Left colon (tissue), 2 donors: Measurements from ENCODE around the gene IL10RB. TPM values are rescaled to one million over a fixed set of nuclear protein-coding genes. Genes with fewer than 3 reads are reported as not detected.

ENCODE experiments used
- ATAC-seq: fragments of 200-7000 bp; cut with Tn5 transposase; one replicate; pipeline ENCODE4 v1.9.1; 2020; ENCODE audit warnings: mild to moderate bottlenecking, moderate library complexity
- DNase-seq, 2 donors: peaks; one replicate each; pipeline ENCODE4 v3.0.0-alpha.2; 2020
- intact Hi-C, 2 donors: fragments of 100-400 bp; cut with DNase I in 1 of 2; cut with micrococcal nuclease in 1 of 2; formaldehyde crosslinking; loops; one replicate each; pipeline versions ENCODE4 v1.11.2 to v1.14.0; 2022; cut with DNase I, micrococcal nuclease
- total RNA-seq, 2 donors: library from RNA; stranded (reverse); fragmentation: NEBNext Ultra II Directional; extraction: Animal tissue kit (Norgen Biotek cat#: 25700); gene quantifications; one replicate each; pipeline ENCODE4 v1.2.1, GENCODE V29; 2021
- donor health status: DM: no; HTN: no; CAD: no.
- donor health status: DM: yes; HTN: yes; CAD: no.

Gene IL10RB
- total RNA-seq, 2 donors from 2014 or later = 79.7 to 103 TPM

DNA sequence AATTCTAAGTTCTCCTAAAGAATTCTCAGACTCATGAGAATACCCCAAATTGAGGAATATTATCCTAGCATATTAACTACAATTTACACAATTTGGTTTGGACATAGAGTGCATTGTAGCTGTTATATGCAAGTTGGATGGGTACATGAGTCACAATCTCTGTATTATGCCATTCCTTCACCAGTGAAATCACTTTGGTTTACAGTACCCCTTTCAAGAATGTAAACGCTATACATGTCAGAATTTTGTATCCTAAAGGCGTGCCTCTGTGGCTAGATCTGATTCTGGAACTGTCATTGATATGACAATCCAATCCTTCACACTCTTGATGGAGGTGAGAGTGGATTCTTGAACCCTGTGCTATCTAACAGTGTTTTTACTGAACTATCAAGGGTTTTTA lies 6.7 kb upstream of the IL10RB start:
- intact Hi-C loops = no loop called here
- no peak for DNase-seq
- no peak for ATAC-seq

DNA sequence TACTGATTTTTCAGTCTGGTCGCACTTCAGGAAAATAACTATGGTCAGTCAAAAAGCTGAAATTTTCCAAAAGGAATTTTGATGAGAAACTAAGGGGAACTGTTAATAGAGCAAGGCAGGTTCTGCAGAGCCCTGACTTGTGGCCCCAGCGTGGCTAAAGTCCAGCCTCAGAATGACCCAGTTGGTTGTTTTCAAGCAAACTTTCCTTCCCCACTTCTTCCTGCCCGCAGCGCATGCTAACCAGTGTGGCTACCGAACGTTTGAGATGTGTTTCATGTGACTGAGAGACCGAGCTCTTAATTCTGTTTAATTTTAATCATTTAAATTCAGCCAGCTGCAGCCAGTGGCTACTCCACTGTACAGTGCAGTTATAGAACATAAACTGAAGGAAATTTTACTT lies 6.2 kb upstream of the IL10RB start:
- intact Hi-C loops = loop anchor here in 1 of 2 donors (10.0 kb wide), 1 partner anchor 55 kb away; no protein-coding TSS in a partner anchor
- no peak for DNase-seq
- no peak for ATAC-seq

DNA sequence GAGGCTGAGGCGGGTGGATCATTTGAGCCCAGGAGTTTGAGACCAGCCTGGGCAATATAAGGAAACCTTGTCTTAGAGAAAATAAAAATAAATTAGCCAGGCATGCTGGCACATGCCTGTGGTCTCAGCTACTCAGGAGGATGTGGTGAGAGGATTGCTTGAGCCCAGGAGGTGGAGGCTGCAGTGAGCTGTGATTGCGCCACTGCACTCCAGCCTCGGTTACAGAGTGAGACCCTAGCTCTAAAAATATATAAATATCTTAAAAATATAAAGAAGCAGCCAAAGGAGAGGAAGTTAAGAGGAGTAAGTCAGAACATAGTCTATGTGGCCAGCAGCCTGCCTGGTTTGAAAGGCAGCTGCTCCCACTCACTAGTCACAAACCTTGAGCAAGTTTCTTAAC lies 4.5 kb upstream of the IL10RB start:
- intact Hi-C loops = loop anchor here in 1 of 2 donors (10.0 kb wide), 1 partner anchor 57 kb away; no protein-coding TSS in a partner anchor
- no peak for ATAC-seq
- no peak for DNase-seq

- no peak for ATAC-seq
- DNase-seq = no peak
- intact Hi-C loops = loop anchor here in 1 of 2 donors (10.0 kb wide), 1 partner anchor 58 kb away; no protein-coding TSS in a partner anchor
Measured at GRCh38 chr21:33262921-33263320, 3.2 kb upstream of the IL10RB start.

DNA sequence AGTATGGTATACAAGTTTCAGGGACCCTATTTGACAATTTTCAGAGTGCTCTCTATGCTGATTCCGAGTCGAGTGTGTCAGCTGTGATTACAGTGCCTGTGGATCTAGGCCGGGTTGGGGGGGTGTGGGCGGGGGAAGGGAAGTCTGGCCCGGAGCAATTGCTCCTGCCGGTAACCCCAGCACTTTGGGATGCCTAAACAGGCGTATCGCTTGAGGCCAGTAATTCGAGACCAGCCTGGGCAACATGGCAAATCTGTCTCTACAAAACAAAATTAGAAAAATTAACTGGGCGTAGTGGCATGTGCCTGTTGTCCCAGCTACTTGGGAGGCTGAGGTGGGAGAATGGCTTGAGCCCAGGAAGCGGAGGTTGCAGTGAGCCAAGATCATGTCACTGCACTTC lies 1.6 kb upstream of the IL10RB start:
- DNase-seq (no peak), ATAC-seq (no peak)
- intact Hi-C loops = loop anchor here in 1 of 2 donors (10.0 kb wide), 1 partner anchor 60 kb away; no protein-coding TSS in a partner anchor

DNA sequence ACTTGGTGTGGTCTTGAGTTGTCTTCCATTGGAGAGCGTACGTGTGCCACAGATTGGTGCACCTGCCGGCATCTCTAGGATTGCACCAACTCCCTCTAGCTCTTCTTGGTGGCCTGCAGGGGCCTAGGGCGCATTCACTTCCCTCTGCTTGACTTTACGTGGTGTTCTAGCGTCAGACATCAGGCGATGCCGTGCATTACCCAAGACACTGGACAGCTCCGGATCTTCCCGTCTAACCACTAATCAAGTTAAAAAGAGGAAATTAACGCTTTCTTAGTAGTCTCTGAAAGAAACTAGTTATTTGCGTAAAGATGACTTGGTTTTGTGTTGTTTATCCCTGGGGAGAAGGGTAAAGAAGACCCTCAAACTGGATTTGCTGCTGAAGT lies 510 bp upstream of the IL10RB start:
- ATAC-seq (peak; percentile 9), DNase-seq (peak; percentile 48 to 69)
- intact Hi-C loops = loop anchor here in 1 of 2 donors (10.0 kb wide), 1 partner anchor 61 kb away; no protein-coding TSS in a partner anchor

DNA sequence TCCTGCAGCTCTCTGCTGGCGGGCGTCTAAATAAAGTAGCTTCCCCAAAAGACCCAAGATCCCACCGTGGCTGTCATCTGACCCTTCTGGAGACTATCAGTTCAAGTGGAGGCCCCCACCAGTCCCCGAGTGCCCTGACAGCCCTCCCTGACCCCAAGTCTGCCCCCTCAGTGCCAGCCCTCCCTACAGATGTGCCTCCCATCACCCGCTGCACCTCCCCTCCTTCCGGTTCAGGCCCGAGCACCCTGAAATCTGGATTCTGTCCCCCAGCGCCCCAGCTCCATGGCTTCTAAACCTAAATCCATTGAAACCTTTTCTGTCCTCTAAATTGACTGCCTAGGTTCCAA lies 595 bp downstream of the IL10RB start:
- DNase-seq (peak in 1 of 2 donors; percentile 45), ATAC-seq (no peak)

GRCh38 chr21:33267250-33267649 lies 1.1 kb downstream of the IL10RB start:
- DNase-seq = no peak
- intact Hi-C loops = loop anchor here in 1 of 2 donors (10.0 kb wide), 1 partner anchor 62 kb away; no protein-coding TSS in a partner anchor
- ATAC-seq = no peak

More for the DNA sequence above, 595 bp downstream of the IL10RB start:
- intact Hi-C loops = loop anchor here in 1 of 2 donors (10.0 kb wide), 1 partner anchor 62 kb away; no protein-coding TSS in a partner anchor

GRCh38 chr21:33268393-33268736 lies 2.2 kb downstream of the IL10RB start:
- intact Hi-C loops = loop anchor here in 1 of 2 donors (10.0 kb wide), 1 partner anchor 64 kb away; no protein-coding TSS in a partner anchor

DNA sequence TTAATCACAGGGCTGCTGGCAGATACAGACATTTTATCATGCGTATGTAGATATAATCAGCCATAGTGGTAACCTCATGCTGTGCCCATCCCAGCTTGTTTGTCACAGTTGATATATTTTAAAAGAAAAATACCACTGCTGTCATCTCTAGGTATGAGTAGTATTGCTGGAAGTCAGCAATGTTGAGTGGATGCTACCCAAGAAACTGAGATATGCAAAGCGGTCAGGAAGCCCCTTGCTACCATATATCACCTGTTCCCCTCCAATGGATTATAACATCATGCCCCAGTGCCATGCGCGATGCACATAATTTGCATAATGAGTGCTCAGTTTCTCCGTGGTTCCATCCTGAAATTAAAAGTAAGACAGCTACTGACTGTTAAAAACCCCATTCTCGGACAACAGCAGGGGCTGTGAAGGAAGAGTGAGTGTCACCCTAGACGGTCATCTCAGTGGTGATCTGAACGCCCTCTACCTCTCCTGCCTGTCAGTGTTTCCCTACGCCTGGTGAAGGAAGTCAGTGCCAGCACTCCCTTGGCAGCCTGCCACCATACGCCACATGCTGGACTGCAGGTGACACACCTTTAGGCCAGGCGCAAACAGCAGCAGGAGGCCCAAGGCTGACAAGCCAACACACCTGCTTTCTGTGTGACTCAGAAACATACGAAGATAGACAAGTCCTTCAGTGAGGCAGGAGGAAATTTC lies 2.7 kb downstream of the IL10RB start:
- intact Hi-C loops = loop anchor here in 1 of 2 donors (10.0 kb wide), 1 partner anchor 64 kb away; no protein-coding TSS in a partner anchor
- DNase-seq (peak; percentile 97 to 98), ATAC-seq (peak; percentile 80)

More at GRCh38 chr21:33268393-33268736, 2.2 kb downstream of the IL10RB start:
- peak; percentile 39 for ATAC-seq
- DNase-seq = peak; percentile 44 to 59

DNA sequence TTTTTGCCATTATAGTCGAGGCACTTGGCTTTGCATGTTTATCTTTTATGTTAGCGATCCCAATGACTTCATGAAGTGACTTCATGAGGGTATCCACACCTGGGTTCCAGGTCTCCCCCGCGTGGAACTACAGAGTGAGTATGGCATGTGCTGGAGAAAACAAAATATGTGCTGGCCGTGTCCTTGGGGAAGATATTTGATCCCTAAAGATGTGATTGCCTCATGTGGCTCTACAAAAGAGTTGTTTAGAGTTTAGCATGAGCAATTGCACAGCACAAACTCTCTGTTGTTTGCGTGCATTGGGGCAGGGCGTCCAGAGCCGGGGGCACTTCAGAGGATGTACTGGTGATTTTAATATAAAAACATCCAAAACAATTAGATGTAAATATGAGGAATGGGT lies 4.8 kb downstream of the IL10RB start:
- DNase-seq (no peak), ATAC-seq (no peak)
- intact Hi-C loops = no loop called here

- intact Hi-C loops = no loop called here
- no peak for ATAC-seq
- DNase-seq = no peak
Measured at GRCh38 chr21:33273044-33273443, 6.9 kb downstream of the IL10RB start.

GRCh38 chr21:33278721-33279120 lies 12.6 kb downstream of the IL10RB start:
- intact Hi-C loops = no loop called here
- DNase-seq (no peak), ATAC-seq (no peak)

DNA sequence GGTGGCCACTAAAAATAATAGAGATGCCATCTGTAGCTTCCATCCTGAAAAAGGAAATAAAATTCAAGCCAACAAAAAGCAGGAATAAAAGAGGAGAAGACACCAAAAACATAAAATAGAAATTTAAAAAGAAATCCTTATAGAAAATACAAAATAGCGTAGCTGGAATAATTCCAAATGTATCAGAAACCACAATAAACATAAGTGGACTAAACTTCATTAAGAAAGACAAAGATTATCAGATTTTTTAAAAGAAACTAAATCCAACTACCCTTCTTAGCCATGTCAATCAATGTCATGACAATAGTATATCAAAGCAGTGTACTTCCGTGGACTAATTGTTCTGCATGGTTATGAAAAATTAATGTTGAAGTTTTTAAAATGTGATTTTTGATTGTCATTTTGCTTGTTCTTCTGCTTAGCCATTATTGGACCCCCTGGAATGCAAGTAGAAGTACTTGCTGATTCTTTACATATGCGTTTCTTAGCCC lies 13.2 kb downstream of the IL10RB start:
- intact Hi-C loops = no loop called here
- no peak for ATAC-seq

GRCh38 chr21:33281096-33281652 lies 15.0 kb downstream of the IL10RB start:
- DNase-seq = no peak
- no peak for ATAC-seq
- intact Hi-C loops = no loop called here

More for the DNA sequence above, 13.2 kb downstream of the IL10RB start:
- DNase-seq = no peak

- intact Hi-C loops = no loop called here
- no peak for ATAC-seq
- DNase-seq = no peak
Measured at GRCh38 chr21:33283203-33283602, 17.0 kb downstream of the IL10RB start.

GRCh38 chr21:33286076-33286475 lies 19.9 kb downstream of the IL10RB start:
- intact Hi-C loops = no loop called here
- DNase-seq = no peak
- peak; percentile 9 for ATAC-seq

DNA sequence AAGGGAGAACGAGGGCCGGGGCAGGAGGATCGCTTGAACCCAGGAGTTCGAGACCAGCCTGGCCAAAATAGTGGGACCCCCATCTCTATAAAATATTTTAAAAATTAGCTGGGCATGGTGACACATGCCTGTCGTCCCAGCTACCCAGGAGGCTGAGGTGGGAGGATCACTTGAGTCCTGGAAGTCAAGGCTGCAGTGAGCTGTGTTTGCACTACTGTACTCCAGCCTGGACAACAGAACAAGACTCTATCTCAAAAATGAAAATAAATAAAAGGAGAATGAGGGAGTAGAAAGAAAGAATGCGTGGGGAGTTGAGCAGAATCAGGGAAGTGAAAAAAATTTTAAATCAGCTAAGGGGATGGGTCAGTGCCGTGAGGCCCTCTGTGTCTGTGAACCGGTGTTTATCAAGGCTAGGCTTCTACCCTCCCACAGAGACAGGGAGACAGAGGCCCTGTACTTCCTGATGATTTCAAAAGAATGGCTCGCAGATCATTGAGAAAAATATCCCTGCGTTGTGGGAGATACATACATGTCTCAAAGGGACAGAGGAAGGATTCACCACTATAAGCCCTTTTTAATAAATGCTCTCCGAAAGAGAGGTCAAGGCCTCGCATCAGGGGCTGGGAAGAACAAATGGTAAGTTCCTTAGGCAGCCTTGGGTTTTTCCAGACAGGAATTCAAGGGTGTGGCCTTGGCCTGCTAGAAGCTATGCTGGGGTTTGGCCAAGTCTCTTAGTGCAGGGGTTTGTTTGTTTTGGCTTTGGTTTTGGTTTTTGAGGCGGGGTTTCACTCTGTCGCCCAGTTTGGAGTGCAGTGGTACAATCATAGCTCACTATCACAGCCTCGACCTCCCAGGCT lies 20.7 kb downstream of the IL10RB start:
- intact Hi-C loops = no loop called here
- peak; percentile 71 for ATAC-seq
- DNase-seq = no peak

DNA sequence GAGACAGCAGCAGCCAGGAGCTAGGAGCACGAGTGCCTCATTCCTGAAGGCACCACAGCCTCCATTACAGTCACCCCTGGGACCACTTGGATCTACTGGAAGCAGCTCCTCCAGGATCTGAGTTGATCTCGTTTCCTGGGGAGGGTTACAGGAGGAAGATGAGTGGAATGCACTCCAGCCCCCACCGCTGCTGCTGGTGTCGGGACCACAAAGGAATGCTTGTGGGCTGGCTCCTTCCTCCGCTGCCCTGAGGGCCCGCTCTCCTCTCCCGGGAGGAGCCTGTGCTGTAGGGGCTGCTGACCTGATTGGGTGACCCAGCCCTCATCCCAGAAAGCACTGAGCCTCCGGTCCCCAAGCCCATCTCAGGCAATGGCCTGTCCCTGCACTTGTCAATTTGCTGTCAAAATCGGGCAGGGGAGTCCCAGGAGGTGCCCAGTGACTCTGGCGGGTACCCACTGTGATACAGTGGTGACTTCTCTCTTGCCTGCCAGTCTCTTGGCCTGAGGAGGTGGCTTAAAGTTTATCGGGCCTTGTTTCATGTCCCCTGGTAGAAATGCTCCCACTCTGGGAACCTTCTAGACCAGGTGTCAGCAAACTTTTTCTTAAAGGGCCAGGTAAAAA lies 23.1 kb downstream of the IL10RB start:
- intact Hi-C loops = no loop called here
- DNase-seq (no peak), ATAC-seq (no peak)
